ENCODE measurements around the gene SMCO2.

Gene SMCO2

DNA sequence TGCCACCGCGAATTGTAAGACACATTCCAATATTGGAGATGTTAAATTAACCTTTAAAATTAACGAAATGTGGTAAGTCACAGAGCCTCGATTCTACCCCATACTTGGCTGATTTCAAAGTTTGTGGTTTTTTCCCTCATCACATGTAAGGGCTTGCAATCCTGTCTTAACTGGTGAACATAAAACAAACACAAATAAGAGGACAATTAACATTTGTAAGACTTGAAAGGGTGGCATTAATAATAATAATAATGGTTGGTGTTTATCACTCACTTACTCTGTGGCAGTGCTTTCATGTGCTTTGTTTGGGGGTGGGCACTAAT is 104.1 kb downstream of the SMCO2 start:
- Histone ChIP-seq H3K56ac (ENCODE audit: low read length) (no peak overlapping the region), H2BK120ac (ENCODE audit: low read depth, low read length) (no peak overlapping the region), H4K5ac (ENCODE audit: low read length) (no peak overlapping the region), H2BK15ac (replicated peaks; ENCODE audit: low read depth) (no peak overlapping the region), H3K36me3 (ENCODE audit: control insufficient read depth, insufficient read depth, low read length) (no peaks in the 10 kb centered on the region), H3K9ac (ENCODE audit: low read length) (no peak overlapping the region), H2AK5ac (ENCODE audit: low read length) (no peak overlapping the region), H2BK5ac (ENCODE audit: low read length) (no peak overlapping the region), H3K4me1 (ENCODE audit: control insufficient read depth, low read depth, low read length) (peaks cover 27% of the 10 kb centered on the region), H3K27me3 (ENCODE audit: insufficient read depth, low read length, poor library complexity) (no peaks in the 10 kb centered on the region), H3K79me1 (ENCODE audit: low read length) (peaks cover 42% of the 10 kb centered on the region), H3K79me2 (ENCODE audit: control insufficient read depth, insufficient read depth, low read length) (peaks cover 50% of the 10 kb centered on the region), H3K4me3 (ENCODE audit: low read length) (no peak overlapping the region), H4K8ac (ENCODE audit: low read depth, low read length) (no peak overlapping the region), H3K18ac (ENCODE audit: low read length) (no peak overlapping the region), H3K23ac (ENCODE audit: low read length) (no peak overlapping the region), H3K4ac (ENCODE audit: low read depth, low read length) (no peak overlapping the region), H3K27ac (ENCODE audit: low read depth, low read length) (no peak overlapping the region), H3K4me2 (ENCODE audit: low read length) (no peak overlapping the region)
- WGBS (ENCODE audit: extremely low coverage, insufficient coverage, low lambda C conversion rate): no CpG with 5 or more reads among the region's 4 CpGs
- DNase-seq: no peak

DNA sequence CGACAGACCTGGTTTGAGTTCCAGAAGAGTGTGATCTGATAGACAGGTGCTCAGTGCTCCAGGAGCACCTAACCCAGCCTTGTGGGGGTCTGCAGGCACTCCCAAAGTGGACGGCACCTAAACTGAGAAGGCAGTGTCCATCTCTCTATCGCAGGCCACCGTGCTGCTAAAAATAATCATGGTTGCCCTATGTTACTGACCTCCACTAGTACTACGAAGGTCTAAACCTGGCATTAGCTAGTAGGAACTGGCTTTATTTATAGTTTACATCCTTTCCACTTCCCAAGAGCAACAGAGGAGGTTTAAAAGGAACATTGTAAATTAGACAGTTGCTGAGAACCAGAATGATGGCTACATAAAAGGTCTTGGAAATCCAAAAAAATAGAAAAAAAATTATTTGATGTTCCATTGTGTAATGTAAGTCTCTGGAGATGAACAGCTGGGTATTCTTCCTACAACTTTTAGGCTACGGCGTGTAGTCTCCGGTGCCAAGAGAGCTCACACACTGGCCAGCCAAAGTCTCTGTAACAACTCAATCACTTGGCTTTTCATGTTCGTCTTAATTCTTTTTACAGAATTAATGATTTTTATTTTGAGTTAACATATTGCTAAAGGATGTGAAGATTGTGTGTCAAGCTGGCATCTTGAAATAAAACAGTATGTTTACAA is 104.8 kb downstream of the SMCO2 start:
- Histone ChIP-seq H3K4me2 (ENCODE audit: low read length) (no peak overlapping the region), H2BK5ac (ENCODE audit: low read length) (no peak overlapping the region), H3K4ac (ENCODE audit: low read depth, low read length) (no peak overlapping the region), H2BK15ac (replicated peaks; ENCODE audit: low read depth) (no peak overlapping the region), H3K27ac (ENCODE audit: low read depth, low read length) (no peak overlapping the region), H3K9ac (ENCODE audit: low read length) (no peak overlapping the region), H3K23ac (ENCODE audit: low read length) (no peak overlapping the region), H2AK5ac (ENCODE audit: low read length) (no peak overlapping the region), H3K36me3 (ENCODE audit: control insufficient read depth, insufficient read depth, low read length) (no peaks in the 10 kb centered on the region), H3K18ac (ENCODE audit: low read length) (no peak overlapping the region), H3K79me1 (ENCODE audit: low read length) (peaks cover 36% of the 10 kb centered on the region), H3K4me3 (ENCODE audit: low read length) (no peak overlapping the region), H4K8ac (ENCODE audit: low read depth, low read length) (no peak overlapping the region), H3K4me1 (ENCODE audit: control insufficient read depth, low read depth, low read length) (peaks cover 27% of the 10 kb centered on the region), H3K56ac (ENCODE audit: low read length) (no peak overlapping the region), H2BK120ac (ENCODE audit: low read depth, low read length) (no peak overlapping the region), H4K5ac (ENCODE audit: low read length) (no peak overlapping the region), H3K27me3 (ENCODE audit: insufficient read depth, low read length, poor library complexity) (no peaks in the 10 kb centered on the region), H3K79me2 (ENCODE audit: control insufficient read depth, insufficient read depth, low read length) (peaks cover 45% of the 10 kb centered on the region)
- WGBS (ENCODE audit: extremely low coverage, insufficient coverage, low lambda C conversion rate): no CpG with 5 or more reads among the region's 9 CpGs
- no peak for DNase-seq
